Measurements from ENCODE around the gene MRTFA. TPM values are rescaled to one million over a fixed set of nuclear protein-coding genes. Genes with fewer than 3 reads are reported as not detected.

MRTFA gene
- total RNA-seq, 4 donors from 2014 or later: 81.6 to 109 (median 94.5) TPM

GRCh38 chr22:40446203-40446602 is 190.3 kb downstream of the MRTFA start:
- TF ChIP-seq CTCF (IDR thresholded peaks at IDR 0.05) (no peak), POLR2A (IDR thresholded peaks at IDR 0.05) (no peak)
- H3K36me3 ChIP-seq: no peaks in the 10 kb centered on the region
- H3K4me3 ChIP-seq: no peak overlapping the region
- H3K9me3 ChIP-seq: no peaks in the 10 kb centered on the region
- 91% methylated on average over 1 of the region's 1 CpG for WGBS
- DNase-seq (ENCODE audit: low spot score in 2 of 2): no peak
- H3K27ac ChIP-seq: no peak overlapping the region
- H3K4me1 ChIP-seq: peaks cover 45% of the 10 kb centered on the region
- H3K27me3 ChIP-seq: no peaks in the 10 kb centered on the region

GRCh38 chr22:40444178-40444831 is 192.2 kb downstream of the MRTFA start:
- 88% methylated on average over 7 of the region's 7 CpGs for WGBS
- no peak for DNase-seq (ENCODE audit: low spot score in 2 of 2)
- peaks cover 37% of the 10 kb centered on the region for H3K4me1 ChIP-seq

DNA sequence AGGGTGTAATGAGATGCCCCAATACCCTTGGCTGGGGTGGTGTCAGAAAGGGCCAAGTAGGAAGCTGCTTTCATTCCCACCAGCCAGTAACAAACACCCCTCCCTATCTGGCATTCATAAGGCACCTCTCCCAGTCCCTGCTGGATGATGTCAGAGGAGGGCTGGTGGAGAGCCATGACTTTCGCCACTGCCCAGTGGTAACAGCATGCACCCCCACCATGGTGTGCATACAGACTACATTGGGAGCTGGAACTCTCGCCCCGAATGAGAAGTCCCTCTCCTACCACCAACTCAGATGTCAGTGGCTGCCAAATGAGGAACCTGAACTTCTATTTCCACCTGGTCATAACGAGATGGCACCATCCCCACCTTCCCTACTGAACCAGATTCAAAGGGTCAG is 192.8 kb downstream of the MRTFA start:
- H3K4me1 ChIP-seq: peaks cover 35% of the 10 kb centered on the region
- no peak overlapping the region for H3K27ac ChIP-seq

More at GRCh38 chr22:40444178-40444831, 192.2 kb downstream of the MRTFA start:
- H3K27ac ChIP-seq: no peak overlapping the region
- no peaks in the 10 kb centered on the region for H3K36me3 ChIP-seq
- H3K9me3 ChIP-seq: no peaks in the 10 kb centered on the region
- TF ChIP-seq POLR2AphosphoS5 (IDR thresholded peaks at IDR 0.05) (no peak), POLR2A (IDR thresholded peaks at IDR 0.05) (no peak), EP300 (IDR thresholded peaks at IDR 0.05) (no peak), CTCF (IDR thresholded peaks at IDR 0.05) (no peak)
- no peak overlapping the region for H3K4me3 ChIP-seq
- no peaks in the 10 kb centered on the region for H3K27me3 ChIP-seq

GRCh38 chr22:40441761-40442390 is 194.6 kb downstream of the MRTFA start:
- Histone ChIP-seq H3K36me3 (no peaks in the 10 kb centered on the region), H3K9me3 (no peaks in the 10 kb centered on the region), H3K4me1 (peaks cover 33% of the 10 kb centered on the region), H3K4me3 (no peak overlapping the region), H3K27me3 (no peaks in the 10 kb centered on the region), H3K27ac (no peak overlapping the region)
- DNase-seq (ENCODE audit: low spot score in 2 of 2): no peak
- WGBS: 88% methylated on average over 5 of the region's 5 CpGs
- no peak for TF ChIP-seq EP300 (IDR thresholded peaks at IDR 0.05)
- TF ChIP-seq POLR2A (IDR thresholded peaks at IDR 0.05): no peak
- no peak for TF ChIP-seq POLR2AphosphoS5 (IDR thresholded peaks at IDR 0.05)
- no peak for TF ChIP-seq CTCF (IDR thresholded peaks at IDR 0.05)

More for the DNA sequence above, 192.8 kb downstream of the MRTFA start:
- TF ChIP-seq POLR2AphosphoS5 (IDR thresholded peaks at IDR 0.05) (peak in 1 of 3 donors; percentile 40), CTCF (IDR thresholded peaks at IDR 0.05) (no peak), POLR2A (IDR thresholded peaks at IDR 0.05) (no peak), EP300 (IDR thresholded peaks at IDR 0.05) (no peak)
- Histone ChIP-seq H3K36me3 (no peaks in the 10 kb centered on the region), H3K4me3 (no peak overlapping the region), H3K9me3 (no peaks in the 10 kb centered on the region), H3K27me3 (no peaks in the 10 kb centered on the region)
- 90% methylated on average over 4 of the region's 4 CpGs for whole genome bisulfite sequencing
- DNase-seq (ENCODE audit: low spot score in 2 of 2): no peak
